CD4-positive, alpha-beta T cell treated with Interferon gamma for 1 hour (primary cell): ENCODE measurements around the gene CREB3L1.
"Not testable (repeated sequence)": the region's sequence is repeated elsewhere in the genome, so short reads cannot be mapped to it uniquely, and the experiment has no call there.

Experiments
- DNase-seq: peaks from one replicate; pipeline ENCODE4 v3.0.0-alpha.2; 2020

The CREB3L1 gene

DNA sequence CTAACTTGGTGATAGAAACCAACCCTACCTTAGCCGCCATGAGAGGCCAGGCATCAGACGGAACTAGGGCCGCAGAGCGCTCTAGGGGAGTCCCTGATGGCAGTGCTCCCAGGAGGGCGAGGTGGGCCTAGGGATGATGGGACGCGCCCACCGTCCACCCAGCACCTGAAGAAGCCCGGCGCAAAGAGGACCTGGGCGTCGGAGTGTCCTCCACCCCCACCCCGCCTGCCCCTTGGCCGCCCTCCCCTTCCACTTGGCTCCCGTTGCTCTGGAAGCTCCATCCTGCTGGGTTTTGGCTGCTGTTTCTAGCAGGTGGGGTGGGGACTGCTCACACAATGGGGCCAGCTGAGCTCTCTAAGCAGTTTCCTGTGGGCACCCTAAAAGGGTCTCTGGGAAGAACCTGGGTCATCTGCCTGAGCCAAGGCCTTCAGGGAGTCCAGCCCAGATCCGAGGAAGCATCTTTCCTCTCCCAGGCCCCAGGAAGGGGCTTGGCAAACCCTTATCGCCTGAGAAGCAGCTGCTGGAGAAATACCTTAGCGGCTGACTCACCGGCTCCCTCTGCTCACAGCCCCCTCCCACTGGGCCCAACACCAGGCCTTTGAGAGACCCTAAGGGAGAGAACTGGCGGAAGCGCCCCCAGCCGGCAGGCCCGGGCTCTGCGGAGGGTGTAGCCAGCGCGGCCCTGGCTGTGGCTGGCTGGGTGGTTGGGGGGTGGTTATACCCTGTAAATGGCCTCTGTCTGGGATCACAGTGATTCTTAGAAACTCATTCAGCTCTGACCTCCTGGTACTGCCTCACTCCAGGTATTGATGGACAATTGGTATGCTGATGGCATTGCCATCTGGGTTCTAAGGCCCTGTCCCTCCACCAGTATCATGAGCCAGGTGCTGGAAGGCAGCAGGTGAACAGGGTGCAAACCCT, 19.3 kb downstream of the CREB3L1 start:
- no peak for DNase-seq

DNA sequence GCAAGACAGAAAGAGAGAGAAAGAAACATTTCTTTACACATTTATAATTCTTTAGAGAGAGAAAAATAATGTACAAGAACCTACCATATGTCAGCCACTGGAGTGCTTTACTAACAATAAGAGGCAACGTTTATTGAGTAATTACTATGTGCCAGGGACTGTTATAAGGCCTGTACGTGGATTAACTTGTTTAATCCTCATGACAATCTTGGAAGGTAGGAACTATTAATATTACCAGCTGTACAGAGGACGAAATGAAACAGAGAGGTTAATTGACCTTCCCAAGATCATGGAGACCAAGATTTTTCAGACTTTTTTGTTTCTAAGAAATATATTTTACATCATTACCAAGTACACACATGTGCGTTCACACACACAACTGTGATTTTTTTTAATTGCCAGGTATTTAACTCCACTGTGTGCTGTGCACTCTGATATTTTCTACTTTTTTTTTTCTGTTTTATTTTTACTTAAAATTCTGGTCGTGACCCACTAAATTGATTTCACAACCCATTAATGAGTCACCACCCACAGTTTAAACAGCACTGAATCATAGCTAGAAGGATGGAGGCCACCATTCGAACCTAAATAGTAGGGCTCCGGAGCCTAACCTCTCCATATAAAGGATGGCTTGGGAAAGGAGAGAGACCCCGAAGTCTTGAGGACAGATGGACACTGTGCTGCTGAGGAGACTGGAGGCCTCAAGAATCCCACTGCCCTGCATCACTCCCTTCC, 21.4 kb downstream of the CREB3L1 start:
- no peak for DNase-seq

DNA sequence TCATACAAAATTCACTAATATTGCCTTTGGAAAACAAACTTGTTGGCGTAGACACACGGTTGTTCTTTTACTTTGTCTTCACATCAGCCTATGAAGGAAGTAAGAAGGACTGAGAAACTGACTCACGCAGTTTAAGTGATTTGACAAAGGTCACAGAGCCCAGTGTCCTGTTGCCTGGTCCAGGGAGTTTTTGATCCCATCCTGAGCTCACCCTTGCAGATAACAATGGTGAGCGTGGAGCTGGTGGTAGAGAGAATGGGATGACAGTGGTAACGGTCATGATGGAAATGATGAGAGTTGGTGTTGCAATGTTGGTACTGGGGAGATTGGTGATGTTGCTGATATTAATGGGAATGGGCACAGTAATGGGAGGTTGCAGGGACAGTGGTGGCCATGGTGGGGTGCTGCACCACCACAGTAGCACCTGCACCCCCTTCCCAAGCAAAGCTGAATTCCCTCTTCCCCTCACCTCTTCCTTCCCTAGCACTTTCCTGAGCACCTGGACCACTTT, 22.0 kb downstream of the CREB3L1 start:
- DNase-seq, result no peak

- DNase-seq, result no peak
Measured at GRCh38 chr11:46300270-46300669, 22.8 kb downstream of the CREB3L1 start.

DNA sequence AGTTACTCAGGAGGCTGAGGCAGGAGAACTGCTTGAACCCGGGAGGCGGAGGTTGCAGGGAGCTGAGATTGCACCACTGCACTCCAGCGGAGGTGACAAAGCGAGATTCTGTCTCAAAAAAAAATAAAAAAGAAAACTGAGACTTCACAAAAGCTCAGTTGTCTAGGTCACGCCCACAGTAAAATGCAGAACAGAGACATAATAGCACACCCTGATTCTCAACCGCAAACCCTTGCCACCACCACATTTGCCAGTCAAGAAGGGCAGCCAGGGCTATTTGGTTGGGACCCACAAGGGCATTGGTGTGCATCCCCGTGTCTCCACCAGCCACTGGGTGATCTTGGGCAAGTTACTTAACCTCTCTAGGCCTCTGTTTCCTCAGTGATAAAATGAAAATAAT, 25.4 kb downstream of the CREB3L1 start:
- DNase-seq, result peak; percentile 28

GRCh38 chr11:46304036-46304435, 26.6 kb downstream of the CREB3L1 start:
- DNase-seq, result not testable (repeated sequence)

GRCh38 chr11:46304605-46305179, 27.2 kb downstream of the CREB3L1 start:
- DNase-seq, result no peak

- peak; percentile 40 for DNase-seq
Measured at GRCh38 chr11:46305295-46305694, 27.8 kb downstream of the CREB3L1 start.

- DNase-seq, result no peak
Measured at GRCh38 chr11:46306296-46306853, 28.9 kb downstream of the CREB3L1 start.

- DNase-seq, result no peak
Measured at GRCh38 chr11:46307369-46307768, 29.9 kb downstream of the CREB3L1 start.

GRCh38 chr11:46307785-46308341, 30.4 kb downstream of the CREB3L1 start:
- no peak for DNase-seq

DNA sequence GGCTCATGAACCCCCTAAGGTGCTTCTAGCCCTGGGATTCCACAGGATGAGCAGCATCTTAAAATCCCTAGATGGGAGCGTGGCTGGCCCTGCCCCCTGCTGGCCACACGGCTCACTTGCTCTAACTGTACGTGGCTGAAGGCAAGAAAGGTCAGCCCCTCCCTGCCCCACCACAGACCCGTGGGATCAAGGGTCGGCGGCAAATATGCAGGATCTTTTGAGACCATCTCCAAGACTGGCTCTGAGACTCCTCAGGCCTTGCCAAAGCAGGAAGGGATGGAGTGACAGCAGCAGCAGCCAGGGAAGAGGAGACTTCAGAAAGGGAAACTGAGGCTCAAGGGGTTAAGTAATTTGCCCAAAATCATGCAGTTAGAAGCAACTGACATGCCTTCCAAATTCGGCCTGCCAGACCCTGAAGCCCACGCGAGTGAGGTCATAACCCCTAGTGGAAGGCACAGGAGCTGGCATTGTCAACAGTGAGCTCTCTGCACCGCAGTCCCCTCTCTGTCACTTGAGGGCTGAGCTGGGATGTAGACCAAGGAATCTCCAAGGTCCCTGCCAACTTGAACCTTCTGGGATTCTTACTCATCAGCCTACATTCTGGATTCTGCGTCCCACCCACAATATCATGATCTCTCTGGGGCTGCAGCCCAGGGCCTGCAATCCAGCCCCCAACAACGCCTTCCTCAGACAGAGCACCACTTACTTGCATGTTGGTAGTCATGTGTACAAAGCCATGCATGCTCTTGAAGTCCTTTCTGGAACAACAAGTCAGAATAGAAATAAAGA, 31.4 kb downstream of the CREB3L1 start:
- DNase-seq, result peak; percentile 62

GRCh38 chr11:46309814-46310259, 32.4 kb downstream of the CREB3L1 start:
- DNase-seq, result peak; percentile 36

DNA sequence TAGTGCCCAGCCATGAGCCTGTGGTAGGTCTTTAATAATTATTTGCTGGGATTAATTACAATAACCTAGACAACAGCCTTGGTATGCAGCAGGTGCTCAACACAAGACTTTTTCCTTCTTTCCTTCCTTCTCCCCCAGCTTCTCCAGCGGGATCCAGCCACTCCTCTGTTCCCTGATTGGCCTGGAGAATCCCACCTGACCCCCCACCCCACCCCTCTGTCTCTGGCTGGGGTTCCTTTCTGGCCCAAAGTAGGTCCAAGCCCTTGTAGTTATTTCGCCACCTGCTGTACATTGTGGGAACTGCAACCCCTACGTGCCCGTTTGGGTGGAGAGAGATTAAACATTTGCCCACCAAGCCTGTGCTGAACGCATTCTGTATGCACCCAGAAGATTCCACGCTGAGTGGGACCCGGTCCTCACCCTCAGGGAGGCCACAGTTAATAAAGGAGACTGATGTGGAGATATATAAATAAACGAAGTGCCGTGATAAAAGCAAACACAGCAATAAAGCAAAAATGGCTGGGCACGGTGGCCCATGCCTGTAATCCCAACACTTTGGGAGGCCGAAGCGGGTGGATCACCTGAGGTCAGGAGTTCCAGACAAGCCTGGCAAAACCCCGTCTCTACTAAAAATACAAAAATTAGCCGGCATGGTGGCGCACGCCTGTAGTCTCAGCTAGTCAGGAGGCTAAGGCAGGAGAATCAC, 37.7 kb downstream of the CREB3L1 start:
- DNase-seq, result peak; percentile 63

DNA sequence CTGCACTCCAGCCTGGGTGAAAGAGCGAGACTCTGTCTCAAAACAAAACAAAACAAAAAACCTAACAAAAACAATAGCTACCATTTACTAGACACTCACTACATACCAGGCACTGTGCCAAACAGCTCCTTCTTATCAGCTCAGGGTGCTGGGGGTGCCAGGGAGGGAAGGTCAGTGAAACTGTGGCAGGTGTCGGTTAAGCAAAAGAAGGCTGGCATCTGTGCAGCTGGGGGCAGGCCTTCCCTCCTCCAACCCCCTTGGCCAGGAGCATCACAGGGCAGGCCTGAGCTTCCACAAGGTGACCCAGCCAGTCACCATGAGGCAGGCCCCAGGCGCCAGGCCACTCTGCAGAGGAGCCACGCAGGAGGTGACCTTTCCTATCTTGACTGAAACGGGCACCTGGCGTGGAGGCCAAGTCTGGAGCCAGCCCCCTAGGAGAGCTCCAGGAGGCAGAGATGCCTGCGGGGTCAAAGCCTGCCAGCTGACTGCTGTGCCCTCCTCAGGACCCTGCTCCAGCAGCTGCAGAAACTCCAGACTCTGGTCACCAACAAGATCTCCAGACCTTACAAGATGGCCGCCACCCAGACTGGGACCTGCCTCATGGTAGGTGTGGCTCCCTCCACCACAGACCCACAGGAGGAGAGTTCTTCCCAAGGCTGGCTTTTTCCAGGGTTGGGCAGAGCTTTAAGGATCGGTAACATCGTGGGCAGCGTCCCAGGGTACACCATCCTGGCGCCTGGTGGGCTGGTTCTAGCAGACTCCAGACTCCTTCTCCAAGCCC, 38.5 kb downstream of the CREB3L1 start:
- no peak for DNase-seq

GRCh38 chr11:46319074-46319453, 41.6 kb downstream of the CREB3L1 start:
- no peak for DNase-seq

DNA sequence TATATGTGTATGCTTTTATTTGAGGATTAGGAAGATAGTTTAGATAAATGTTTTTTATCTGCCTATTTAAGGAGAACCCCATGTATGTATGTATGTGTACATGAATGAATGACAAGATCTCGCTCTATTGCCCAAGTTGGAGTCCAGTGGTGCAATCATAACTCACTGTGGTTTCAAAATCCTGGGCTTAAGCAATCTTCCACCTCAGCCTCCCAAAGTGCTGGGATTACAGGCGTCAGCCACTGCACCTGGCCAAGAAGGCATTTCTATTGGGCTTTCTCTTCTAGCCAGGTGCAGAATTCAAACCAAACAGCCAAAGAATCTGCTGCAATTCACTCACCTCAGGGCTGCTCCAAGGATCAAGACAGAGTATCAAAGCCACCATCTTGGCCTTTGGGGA, 44.3 kb downstream of the CREB3L1 start:
- no peak for DNase-seq

GRCh38 chr11:46322759-46323158, 45.3 kb downstream of the CREB3L1 start:
- DNase-seq, result no peak

GRCh38 chr11:46326813-46327416, 49.5 kb downstream of the CREB3L1 start:
- DNase-seq, result no peak

- DNase-seq, result no peak
Measured at GRCh38 chr11:46327829-46328228, 50.4 kb downstream of the CREB3L1 start.
